HUES6 (cell line): ENCODE measurements around the gene HAGHL.
A peak's percentile ranks its signal among the peaks of the same experiment; 100 is the strongest.

ENCODE experiments used
- H3K27ac ChIP-seq: 2 replicates; pipeline ENCODE4 v1.7.0; 2013; ENCODE audit warnings: low read depth, mild to moderate bottlenecking, low read length, inconsistent platforms
- H3K27me3 ChIP-seq: 2 replicates; pipeline ENCODE4 v1.6.1; 2013; ENCODE audit warnings: low read length; ENCODE audit not compliant: control insufficient read depth, insufficient read depth
- H3K36me3 ChIP-seq: 2 replicates; pipeline ENCODE4 v1.6.1; 2013; ENCODE audit warnings: low read length; ENCODE audit not compliant: control insufficient read depth, insufficient read depth
- H3K4me1 ChIP-seq: 2 replicates; pipeline ENCODE4 v1.6.1; 2013; ENCODE audit warnings: low read length; ENCODE audit not compliant: control insufficient read depth, insufficient read depth
- H3K4me3 ChIP-seq: 2 replicates; pipeline ENCODE4 v1.5.1; 2013; ENCODE audit warnings: low read depth, low read length
- H3K9ac ChIP-seq: one replicate; pipeline ENCODE4 v1.6.1; 2013; ENCODE audit warnings: mild to moderate bottlenecking, low read length
- H3K9me3 ChIP-seq: 2 replicates; pipeline ENCODE4 v1.6.1; 2013; ENCODE audit warnings: low read depth, low read length; ENCODE audit not compliant: control insufficient read depth, insufficient read depth

The HAGHL gene

GRCh38 chr16:692356-693108 is 34.4 kb upstream of the HAGHL start:
- H3K27ac ChIP-seq, result no peak overlapping the region
- peaks cover 14% of the 10 kb centered on the region for H3K4me1 ChIP-seq
- H3K9ac ChIP-seq, result no peak overlapping the region
- no peaks in the 10 kb centered on the region for H3K9me3 ChIP-seq
- peaks cover 4% of the 10 kb centered on the region for H3K36me3 ChIP-seq
- H3K27me3 ChIP-seq, result peaks cover 67% of the 10 kb centered on the region
- no peak overlapping the region for H3K4me3 ChIP-seq

- Histone ChIP-seq H3K36me3 (no peaks in the 10 kb centered on the region), H3K9me3 (no peaks in the 10 kb centered on the region), H3K9ac (no peak overlapping the region), H3K27me3 (peaks cover 76% of the 10 kb centered on the region), H3K4me1 (peaks cover 14% of the 10 kb centered on the region), H3K27ac (no peak overlapping the region), H3K4me3 (peak overlapping the region; percentile 56)
These were observed 33.5 kb upstream of the HAGHL start for GRCh38 chr16:693364-693763.

- Histone ChIP-seq H3K4me3 (peak overlapping the region; percentile 56), H3K9me3 (no peaks in the 10 kb centered on the region), H3K4me1 (peaks cover 14% of the 10 kb centered on the region), H3K27ac (no peak overlapping the region), H3K27me3 (peaks cover 78% of the 10 kb centered on the region), H3K9ac (no peak overlapping the region), H3K36me3 (no peaks in the 10 kb centered on the region)
These were observed 33.1 kb upstream of the HAGHL start for GRCh38 chr16:693766-694165.

- no peak overlapping the region for H3K9ac ChIP-seq
- peaks cover 10% of the 10 kb centered on the region for H3K4me1 ChIP-seq
- H3K4me3 ChIP-seq, result peak overlapping the region; percentile 56
- no peaks in the 10 kb centered on the region for H3K9me3 ChIP-seq
- H3K27me3 ChIP-seq, result peaks cover 84% of the 10 kb centered on the region
- H3K27ac ChIP-seq, result no peak overlapping the region
- H3K36me3 ChIP-seq, result no peaks in the 10 kb centered on the region
These were observed 32.6 kb upstream of the HAGHL start for GRCh38 chr16:694187-694862.

DNA sequence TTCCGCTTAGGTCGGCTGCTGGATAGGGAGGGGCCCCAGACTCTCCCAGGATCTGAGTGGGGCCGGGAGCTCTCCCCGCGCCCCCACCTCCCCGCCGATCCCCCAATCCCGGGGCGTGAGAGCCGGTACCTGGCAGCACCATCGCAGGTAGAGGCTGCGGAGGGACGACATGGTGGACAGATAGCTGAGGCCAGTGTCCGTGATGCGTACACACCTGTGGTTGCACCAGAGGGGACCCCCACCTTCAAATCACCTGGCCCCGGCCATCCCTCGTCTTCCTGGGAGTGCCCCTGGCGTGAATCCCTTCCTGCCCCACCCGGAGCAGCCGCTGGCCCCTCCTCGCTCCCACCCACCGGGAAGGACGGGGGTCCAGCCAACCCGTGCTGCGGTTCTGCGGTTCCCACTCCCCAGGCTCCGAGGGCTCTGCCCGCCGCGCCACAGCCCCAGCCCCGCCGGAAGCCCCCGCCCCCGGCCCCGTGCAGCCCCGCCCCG is 32.0 kb upstream of the HAGHL start:
- Histone ChIP-seq H3K9me3 (no peaks in the 10 kb centered on the region), H3K9ac (no peak overlapping the region), H3K4me1 (peaks cover 6% of the 10 kb centered on the region; the same call in 1 of the 2 replicates), H3K4me3 (peak overlapping the region; percentile 56), H3K36me3 (no peaks in the 10 kb centered on the region), H3K27ac (no peak overlapping the region), H3K27me3 (peaks cover 90% of the 10 kb centered on the region)

- no peaks in the 10 kb centered on the region for H3K9me3 ChIP-seq
- H3K9ac ChIP-seq, result no peak overlapping the region
- no peaks in the 10 kb centered on the region for H3K36me3 ChIP-seq
- peak overlapping the region; percentile 58 for H3K4me3 ChIP-seq
- no peak overlapping the region for H3K27ac ChIP-seq
- H3K27me3 ChIP-seq, result peaks cover 96% of the 10 kb centered on the region
- peaks cover 6% of the 10 kb centered on the region; the same call in 1 of the 2 replicates for H3K4me1 ChIP-seq
These were observed 31.4 kb upstream of the HAGHL start for GRCh38 chr16:695355-696089.

GRCh38 chr16:698911-699671 is 27.8 kb upstream of the HAGHL start:
- H3K27ac ChIP-seq, result no peak overlapping the region
- peaks cover 98% of the 10 kb centered on the region for H3K27me3 ChIP-seq
- no peak overlapping the region for H3K9ac ChIP-seq
- H3K9me3 ChIP-seq, result no peaks in the 10 kb centered on the region
- no peaks in the 10 kb centered on the region for H3K36me3 ChIP-seq
- H3K4me3 ChIP-seq, result no peak overlapping the region
- H3K4me1 ChIP-seq, result peaks cover 11% of the 10 kb centered on the region; the same call in 1 of the 2 replicates

DNA sequence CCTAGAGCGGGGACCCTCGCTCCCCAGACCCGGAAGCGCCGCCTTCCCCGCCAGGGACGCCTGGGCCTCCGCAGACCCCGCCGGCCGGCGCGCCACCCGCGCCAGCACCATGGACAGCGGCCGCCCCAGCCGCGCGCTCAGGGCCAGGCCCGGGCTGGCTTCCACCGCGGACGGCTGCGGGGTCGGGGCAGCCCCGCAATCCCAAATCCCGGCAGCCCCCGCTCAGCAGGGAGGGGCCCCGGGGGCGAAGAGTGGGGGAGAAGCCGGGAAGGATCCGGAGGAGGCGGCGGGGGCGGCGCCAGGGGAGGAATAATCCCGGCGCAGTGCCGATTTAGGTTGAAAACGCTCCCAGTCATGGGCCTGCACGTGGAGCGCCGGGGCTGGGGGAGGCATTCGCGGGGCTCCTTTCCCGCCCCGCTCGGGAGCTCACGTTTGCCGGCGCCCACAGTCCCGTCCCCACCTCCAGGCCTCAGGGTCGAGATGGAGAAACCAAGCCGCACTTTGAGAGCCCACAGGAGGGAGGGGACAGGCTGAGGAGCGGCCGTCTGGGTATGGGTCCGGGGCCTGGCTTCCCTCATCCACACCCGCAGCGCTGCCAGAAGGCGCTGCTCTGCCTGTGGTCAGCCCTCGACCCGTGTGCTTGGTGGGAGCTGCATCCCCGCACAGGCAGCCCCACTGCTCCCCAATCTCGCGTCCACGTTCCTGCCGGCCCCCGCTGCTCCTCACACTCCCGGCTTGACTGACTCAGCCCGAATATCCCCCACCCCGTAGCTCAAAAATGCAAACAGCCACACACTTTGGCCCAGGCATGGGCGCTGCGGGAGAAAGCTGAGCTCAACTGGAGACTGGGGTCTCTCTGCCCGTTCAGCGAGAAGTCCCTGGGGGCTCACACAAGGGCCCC is 26.0 kb upstream of the HAGHL start:
- Histone ChIP-seq H3K4me1 (peaks cover 5% of the 10 kb centered on the region; the same call in 1 of the 2 replicates), H3K36me3 (no peaks in the 10 kb centered on the region), H3K27ac (no peak overlapping the region), H3K27me3 (peaks cover 96% of the 10 kb centered on the region), H3K9ac (no peak overlapping the region), H3K4me3 (peak overlapping the region; percentile 23), H3K9me3 (no peaks in the 10 kb centered on the region)

DNA sequence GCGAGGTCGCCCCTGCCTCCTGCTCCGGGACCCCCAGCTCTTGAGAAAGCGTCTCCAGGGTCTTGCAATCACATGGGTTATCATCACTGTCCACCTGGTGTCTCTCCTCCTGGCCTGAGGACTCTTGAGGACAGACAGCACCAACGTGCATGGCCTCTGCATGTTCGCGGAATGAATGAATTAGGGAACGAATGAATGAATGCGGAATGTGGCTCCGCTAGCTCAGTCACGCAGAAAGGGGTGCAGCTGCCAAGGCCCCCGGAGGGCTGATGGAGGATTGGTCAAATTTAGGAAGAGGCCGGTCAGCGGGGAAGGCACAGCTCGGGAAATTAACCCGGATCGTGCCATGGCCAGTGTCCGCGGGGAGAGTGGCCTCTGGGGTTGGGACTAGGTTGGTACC is 24.6 kb upstream of the HAGHL start:
- peaks cover 96% of the 10 kb centered on the region for H3K27me3 ChIP-seq
- H3K4me1 ChIP-seq, result peaks cover 5% of the 10 kb centered on the region; the same call in 1 of the 2 replicates

GRCh38 chr16:703406-703805 is 23.5 kb upstream of the HAGHL start:
- Histone ChIP-seq H3K4me1 (peaks cover 5% of the 10 kb centered on the region; the same call in 1 of the 2 replicates), H3K4me3 (no peak overlapping the region), H3K9me3 (no peaks in the 10 kb centered on the region), H3K27me3 (peaks cover 96% of the 10 kb centered on the region), H3K9ac (no peak overlapping the region), H3K36me3 (no peaks in the 10 kb centered on the region), H3K27ac (no peak overlapping the region)

More for the DNA sequence above, 24.6 kb upstream of the HAGHL start:
- H3K36me3 ChIP-seq, result no peaks in the 10 kb centered on the region
- no peak overlapping the region for H3K27ac ChIP-seq
- no peak overlapping the region for H3K4me3 ChIP-seq
- no peak overlapping the region for H3K9ac ChIP-seq
- no peaks in the 10 kb centered on the region for H3K9me3 ChIP-seq
